Activated CD4-positive, alpha-beta T cell treated with anti-CD3 and anti-CD28 coated beads, Interleukin-2, Interleukin-4, amounts not matched to agents 100 ng/mL and 50 ng/mL, durations not matched to agents 16 hours and 8 hours (primary cell): ENCODE measurements around the gene GNA14.
"Not testable (repeated sequence)": the region's sequence is repeated elsewhere in the genome, so short reads cannot be mapped to it uniquely, and the experiment has no call there.

Experiments
- DNase-seq: peaks from one replicate; pipeline ENCODE4 v3.0.0-alpha.2; 2020; ENCODE audit warnings: low spot score

Gene GNA14

GRCh38 chr9:77534376-77535057 lies 113.6 kb downstream of the GNA14 start:
- no peak for DNase-seq

GRCh38 chr9:77533671-77534070 lies 114.5 kb downstream of the GNA14 start:
- DNase-seq: no peak

GRCh38 chr9:77532607-77533006 lies 115.5 kb downstream of the GNA14 start:
- no peak for DNase-seq

- DNase-seq: no peak
These were observed 116.7 kb downstream of the GNA14 start for GRCh38 chr9:77531400-77531799.

GRCh38 chr9:77523891-77524290 lies 124.2 kb downstream of the GNA14 start:
- no peak for DNase-seq

- no peak for DNase-seq
These were observed 127.0 kb downstream of the GNA14 start for GRCh38 chr9:77521091-77521490.

GRCh38 chr9:77518688-77519087 lies 129.4 kb downstream of the GNA14 start:
- no peak for DNase-seq

GRCh38 chr9:77516781-77517180 lies 131.3 kb downstream of the GNA14 start:
- DNase-seq: no peak

- no peak for DNase-seq
These were observed 133.0 kb downstream of the GNA14 start for GRCh38 chr9:77514886-77515711.

GRCh38 chr9:77513457-77513856 lies 134.7 kb downstream of the GNA14 start:
- DNase-seq: no peak

- DNase-seq: no peak
These were observed 135.2 kb downstream of the GNA14 start for GRCh38 chr9:77512876-77513275.

- DNase-seq: no peak
These were observed 136.6 kb downstream of the GNA14 start for GRCh38 chr9:77511525-77511924.

GRCh38 chr9:77510666-77511065 lies 137.5 kb downstream of the GNA14 start:
- no peak for DNase-seq

- no peak for DNase-seq
These were observed 139.7 kb downstream of the GNA14 start for GRCh38 chr9:77508396-77508795.

GRCh38 chr9:77507212-77507961 lies 140.7 kb downstream of the GNA14 start:
- no peak for DNase-seq

GRCh38 chr9:77505232-77505631 lies 142.9 kb downstream of the GNA14 start:
- DNase-seq: no peak

- no peak for DNase-seq
These were observed 145.6 kb downstream of the GNA14 start for GRCh38 chr9:77502568-77502967.

GRCh38 chr9:77498891-77499290 lies 149.2 kb downstream of the GNA14 start:
- DNase-seq: no peak

GRCh38 chr9:77497322-77498198 lies 150.6 kb downstream of the GNA14 start:
- no peak for DNase-seq

GRCh38 chr9:77495834-77496671 lies 152.1 kb downstream of the GNA14 start:
- no peak for DNase-seq

GRCh38 chr9:77490279-77490678 lies 157.8 kb downstream of the GNA14 start:
- not testable (repeated sequence) for DNase-seq
